GM23338 (cell line): ENCODE data around the gene RXRA. TPM values are rescaled to one million over a fixed set of nuclear protein-coding genes. Genes with fewer than 3 reads are reported as not detected.

ENCODE experiments used
- ATAC-seq: fragments of 200-7000 bp; cut with Tn5 transposase; 3 replicates; pipeline ENCODE4 v1.9.1; 2020
- DNase-seq: peaks from one replicate; pipeline ENCODE4 v3.0.0-alpha.2; 2015; ENCODE audit warnings: low spot score
- H2AFZ ChIP-seq: fragments of 200-600 bp; sonication (generic); 2 replicates; pipeline ENCODE4 v1.8.0; 2016; ENCODE audit warnings: antibody characterized with exemption, mild to moderate bottlenecking, moderate library complexity
- H3F3A ChIP-seq: fragments of 200-600 bp; sonication (generic); replicated peaks from 2 replicates; pipeline ENCODE4 v1.8.0; 2017; ENCODE audit warnings: antibody characterized with exemption, mixed run types, low read depth
- H3K27ac ChIP-seq: fragments of 200-600 bp; sonication (generic); 2 replicates; pipeline ENCODE4 v1.6.1; 2016; ENCODE audit warnings: low read depth
- H3K27me3 ChIP-seq: fragments of 200-600 bp; sonication (generic); 2 replicates; pipeline ENCODE4 v1.8.0; 2016; ENCODE audit warnings: mild to moderate bottlenecking, mixed run types, moderate library complexity; ENCODE audit not compliant: insufficient read depth
- H3K36me3 ChIP-seq: fragments of 200-600 bp; sonication (generic); 2 replicates; pipeline ENCODE4 v1.8.0; 2016; ENCODE audit warnings: mild to moderate bottlenecking; ENCODE audit not compliant: insufficient read depth
- H3K4me1 ChIP-seq: fragments of 200-600 bp; sonication (generic); 2 replicates; pipeline ENCODE4 v1.8.0; 2016; ENCODE audit warnings: mild to moderate bottlenecking, moderate library complexity; ENCODE audit not compliant: insufficient read depth
- H3K4me2 ChIP-seq: fragments of 200-600 bp; sonication (generic); 2 replicates; pipeline ENCODE4 v1.7.1; 2017; ENCODE audit warnings: mixed run types
- H3K4me3 ChIP-seq: fragments of 200-600 bp; sonication (generic); 2 replicates; pipeline ENCODE4 v1.6.1; 2016; ENCODE audit warnings: mixed run types
- H3K79me2 ChIP-seq: fragments of 200-600 bp; sonication (generic); replicated peaks from 2 replicates; pipeline ENCODE4 v1.8.0; 2017; ENCODE audit warnings: mild to moderate bottlenecking; ENCODE audit not compliant: insufficient read depth
- H3K9me2 ChIP-seq: fragments of 200-600 bp; sonication (generic); 2 replicates; pipeline ENCODE4 v1.8.0; 2017; ENCODE audit not compliant: insufficient read depth
- H4K20me1 ChIP-seq: fragments of 200-600 bp; sonication (generic); replicated peaks from 2 replicates; pipeline ENCODE4 v1.8.0; 2017; ENCODE audit warnings: mild to moderate bottlenecking; ENCODE audit not compliant: insufficient read depth
- H3K27ac Mint-ChIP-seq: 2 replicates; pipeline ENCODE4 v1.8.0; 2020; ENCODE audit warnings: inconsistent platforms, mild to moderate bottlenecking, moderate library complexity, mixed read lengths
- H3K27me3 Mint-ChIP-seq: 3 replicates; pipeline ENCODE4 v1.8.0; 2022; ENCODE audit warnings: low read depth, mild to moderate bottlenecking, moderate library complexity, mixed read lengths, inconsistent platforms; ENCODE audit not compliant: insufficient read depth, poor library complexity
- H3K36me3 Mint-ChIP-seq: 3 replicates; pipeline ENCODE4 v1.8.0; 2021; ENCODE audit warnings: low read depth, mild to moderate bottlenecking, inconsistent platforms, moderate library complexity, mixed read lengths
- H3K4me1 Mint-ChIP-seq: 3 replicates; pipeline ENCODE4 v1.8.0; 2020; ENCODE audit warnings: mild to moderate bottlenecking, inconsistent platforms, mixed read lengths
- H3K4me3 Mint-ChIP-seq: 3 replicates; pipeline ENCODE4 v1.8.0; 2021; ENCODE audit warnings: moderate library complexity, mild to moderate bottlenecking, inconsistent platforms, mixed read lengths
- H3K9me3 Mint-ChIP-seq: 3 replicates; pipeline ENCODE4 v1.8.0; 2020; ENCODE audit warnings: moderate library complexity, mild to moderate bottlenecking, inconsistent platforms, mixed read lengths
- CREB1 ChIP-seq: fragments of 250-450 bp; sonication (Bioruptor Pico); IDR thresholded peaks from 2 replicates; pipeline ENCODE4 v1.5.0; 2020; ENCODE audit warnings: low read depth, mild to moderate bottlenecking, moderate library complexity
- EZH2 ChIP-seq: fragments of 200-600 bp; sonication (generic); IDR thresholded peaks from one replicate; pipeline ENCODE4 v1.8.0; 2017; ENCODE audit warnings: antibody characterized with exemption, mild to moderate bottlenecking, low read depth; ENCODE audit not compliant: unreplicated experiment
- JUNB ChIP-seq: IDR thresholded peaks from one replicate; pipeline ENCODE4 v1.6.1; 2016; ENCODE audit warnings: antibody characterized with exemption; ENCODE audit not compliant: unreplicated experiment
- STAT1 ChIP-seq: IDR thresholded peaks from one replicate; pipeline ENCODE4 v1.6.1; 2016; ENCODE audit warnings: antibody characterized with exemption; ENCODE audit not compliant: unreplicated experiment
- ZNF114 ChIP-seq: fragments of 250-450 bp; sonication (Bioruptor Pico); IDR thresholded peaks from 2 replicates; pipeline ENCODE4 v1.5.0; 2020; ENCODE audit warnings: mild to moderate bottlenecking, moderate library complexity
- polyA plus RNA-seq: library from polyadenylated mRNA; unstranded; fragments of >200 nt; fragmentation: Nextera tagmentation; extraction: Ambion mirVana; gene quantifications from 2 replicates; pipeline ENCODE4 v1.2.1, GENCODE V29; 2016
- total RNA-seq: library from RNA; depleted of rRNA; stranded (reverse); fragments of >200 nt; shearing (Covaris generic); gene quantifications from 2 replicates; pipeline ENCODE4 v1.2.3, GENCODE V29; 2014
- TF ChIP-seq, protein P1 (sequence below), 2 experiments: fragments of 200-600 bp in 1 of 2; sonication (generic) in 1 of 2; conservative IDR thresholded peaks; 2 replicates each; pipeline versions ENCODE4 v1.5.1 to v1.6.1; 2016 to 2017; ENCODE audit warnings: antibody characterized with exemption in 2 of 2, low read depth in 2 of 2, mild to moderate bottlenecking in 2 of 2, moderate library complexity in 1 of 2
- TF ChIP-seq, protein P2 (sequence below): fragments of 250-450 bp; sonication (Bioruptor Pico); IDR thresholded peaks from 2 replicates; pipeline ENCODE4 v1.5.0; 2020; ENCODE audit warnings: mild to moderate bottlenecking, moderate library complexity
- TF ChIP-seq, protein P3 (sequence below): IDR thresholded peaks from one replicate; pipeline ENCODE4 v1.6.1; 2018; ENCODE audit warnings: antibody characterized with exemption; ENCODE audit not compliant: unreplicated experiment

Gene RXRA
- total and polyA plus RNA-seq, 2 experiments from 2014 or later: 4.9 to 17.9 TPM

DNA sequence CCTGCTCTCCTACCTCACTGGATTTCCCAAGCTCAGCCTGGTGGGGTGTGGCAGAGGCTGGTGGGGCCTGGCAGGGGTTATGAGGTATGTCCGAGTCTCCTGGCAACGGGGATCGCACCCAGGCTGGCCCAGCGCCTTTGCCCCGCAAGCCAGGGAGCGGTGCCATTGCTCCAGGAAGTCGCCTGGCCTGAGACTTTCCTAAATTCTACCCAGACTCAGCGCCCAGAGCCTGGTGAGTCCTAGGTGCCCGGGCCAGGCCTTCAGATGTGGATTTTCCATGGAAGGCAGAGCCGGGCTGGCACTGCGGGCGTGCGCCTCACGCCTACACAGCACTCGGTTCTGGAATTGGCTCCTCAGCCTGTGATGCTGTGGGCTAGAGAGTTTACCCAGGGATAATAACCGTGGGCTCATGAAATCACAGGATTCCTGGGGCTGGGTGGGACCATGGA, 159.9 kb downstream of the RXRA start:
- peaks cover 17% of the 10 kb centered on the region for H3K27me3 Mint-ChIP-seq
- no peaks in the 10 kb centered on the region; the same call in 2 of the 3 replicates for H3K4me1 Mint-ChIP-seq
- DNase-seq: no peak
- H3K4me3 Mint-ChIP-seq: no peak overlapping the region
- H4K20me1 ChIP-seq: no peaks in the 10 kb centered on the region
- H3K36me3 ChIP-seq: no peaks in the 10 kb centered on the region
- H3K27me3 ChIP-seq: no peaks in the 10 kb centered on the region
- H3K9me2 ChIP-seq: no peaks in the 10 kb centered on the region
- H3K4me3 ChIP-seq: no peak overlapping the region
- H3K27ac Mint-ChIP-seq: no peak overlapping the region
- no peak overlapping the region for H2AFZ ChIP-seq
- ATAC-seq: no peak
- no peaks in the 10 kb centered on the region for H3F3A ChIP-seq
- H3K27ac ChIP-seq: no peak overlapping the region
- no peak for TF ChIP-seq STAT1
- no peak for TF ChIP-seq JUNB
- TF ChIP-seq, protein P1, sequence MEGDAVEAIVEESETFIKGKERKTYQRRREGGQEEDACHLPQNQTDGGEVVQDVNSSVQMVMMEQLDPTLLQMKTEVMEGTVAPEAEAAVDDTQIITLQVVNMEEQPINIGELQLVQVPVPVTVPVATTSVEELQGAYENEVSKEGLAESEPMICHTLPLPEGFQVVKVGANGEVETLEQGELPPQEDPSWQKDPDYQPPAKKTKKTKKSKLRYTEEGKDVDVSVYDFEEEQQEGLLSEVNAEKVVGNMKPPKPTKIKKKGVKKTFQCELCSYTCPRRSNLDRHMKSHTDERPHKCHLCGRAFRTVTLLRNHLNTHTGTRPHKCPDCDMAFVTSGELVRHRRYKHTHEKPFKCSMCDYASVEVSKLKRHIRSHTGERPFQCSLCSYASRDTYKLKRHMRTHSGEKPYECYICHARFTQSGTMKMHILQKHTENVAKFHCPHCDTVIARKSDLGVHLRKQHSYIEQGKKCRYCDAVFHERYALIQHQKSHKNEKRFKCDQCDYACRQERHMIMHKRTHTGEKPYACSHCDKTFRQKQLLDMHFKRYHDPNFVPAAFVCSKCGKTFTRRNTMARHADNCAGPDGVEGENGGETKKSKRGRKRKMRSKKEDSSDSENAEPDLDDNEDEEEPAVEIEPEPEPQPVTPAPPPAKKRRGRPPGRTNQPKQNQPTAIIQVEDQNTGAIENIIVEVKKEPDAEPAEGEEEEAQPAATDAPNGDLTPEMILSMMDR (conservative IDR thresholded peaks at IDR 0.05; ENCODE audit: low read depth in 2 of 2): no peak
- TF ChIP-seq CREB1: no peak
- no peak for TF ChIP-seq EZH2
- no peak for TF ChIP-seq ZNF114 (CRISPR knock-in tag)
- no peaks in the 10 kb centered on the region for H3K79me2 ChIP-seq
- no peaks in the 10 kb centered on the region; the same call in 2 of the 3 replicates for H3K36me3 Mint-ChIP-seq
- H3K9me3 Mint-ChIP-seq: peaks cover 4% of the 10 kb centered on the region; the same call in 2 of the 3 replicates
- no peaks in the 10 kb centered on the region for H3K4me1 ChIP-seq
- no peak overlapping the region for H3K4me2 ChIP-seq

DNA sequence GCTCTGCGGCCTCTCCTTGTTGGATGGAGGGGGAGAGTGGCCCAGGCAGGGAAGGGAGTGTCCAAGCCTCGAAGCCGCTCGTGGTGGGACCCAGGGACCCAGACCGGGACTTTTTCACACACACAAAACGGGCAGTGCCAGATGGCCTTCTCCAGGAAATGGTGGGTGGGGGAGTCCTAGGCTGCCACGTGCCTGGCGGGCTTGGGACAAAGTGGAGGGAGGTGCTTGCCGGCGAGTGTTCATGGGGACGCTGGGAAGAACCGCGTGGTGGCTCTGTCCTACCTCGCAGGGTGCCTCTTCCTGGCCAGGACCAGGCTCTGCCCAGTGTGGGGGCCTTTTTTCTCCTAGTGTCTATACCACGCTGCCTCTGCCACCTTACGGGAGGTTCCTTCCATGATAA, 160.3 kb downstream of the RXRA start:
- no peak for DNase-seq
- Histone ChIP-seq H4K20me1 (no peaks in the 10 kb centered on the region), H3K9me2 (no peaks in the 10 kb centered on the region), H3K4me3 (no peak overlapping the region), H3K4me1 (no peaks in the 10 kb centered on the region), H3K4me2 (no peak overlapping the region), H3K79me2 (no peaks in the 10 kb centered on the region), H2AFZ (no peak overlapping the region), H3K36me3 (no peaks in the 10 kb centered on the region), H3K27ac (no peak overlapping the region), H3K27me3 (no peaks in the 10 kb centered on the region), H3F3A (no peaks in the 10 kb centered on the region)
- ATAC-seq: no peak
- H3K4me1 Mint-ChIP-seq: no peaks in the 10 kb centered on the region; the same call in 2 of the 3 replicates
- H3K27ac Mint-ChIP-seq: no peak overlapping the region
- H3K4me3 Mint-ChIP-seq: no peak overlapping the region
- no peaks in the 10 kb centered on the region; the same call in 2 of the 3 replicates for H3K36me3 Mint-ChIP-seq
- peaks cover 16% of the 10 kb centered on the region for H3K27me3 Mint-ChIP-seq
- H3K9me3 Mint-ChIP-seq: 0 out of 3 replicates have a peak, but pooled peaks cover 1% of the 10 kb centered on the region
- TF ChIP-seq, protein P2, sequence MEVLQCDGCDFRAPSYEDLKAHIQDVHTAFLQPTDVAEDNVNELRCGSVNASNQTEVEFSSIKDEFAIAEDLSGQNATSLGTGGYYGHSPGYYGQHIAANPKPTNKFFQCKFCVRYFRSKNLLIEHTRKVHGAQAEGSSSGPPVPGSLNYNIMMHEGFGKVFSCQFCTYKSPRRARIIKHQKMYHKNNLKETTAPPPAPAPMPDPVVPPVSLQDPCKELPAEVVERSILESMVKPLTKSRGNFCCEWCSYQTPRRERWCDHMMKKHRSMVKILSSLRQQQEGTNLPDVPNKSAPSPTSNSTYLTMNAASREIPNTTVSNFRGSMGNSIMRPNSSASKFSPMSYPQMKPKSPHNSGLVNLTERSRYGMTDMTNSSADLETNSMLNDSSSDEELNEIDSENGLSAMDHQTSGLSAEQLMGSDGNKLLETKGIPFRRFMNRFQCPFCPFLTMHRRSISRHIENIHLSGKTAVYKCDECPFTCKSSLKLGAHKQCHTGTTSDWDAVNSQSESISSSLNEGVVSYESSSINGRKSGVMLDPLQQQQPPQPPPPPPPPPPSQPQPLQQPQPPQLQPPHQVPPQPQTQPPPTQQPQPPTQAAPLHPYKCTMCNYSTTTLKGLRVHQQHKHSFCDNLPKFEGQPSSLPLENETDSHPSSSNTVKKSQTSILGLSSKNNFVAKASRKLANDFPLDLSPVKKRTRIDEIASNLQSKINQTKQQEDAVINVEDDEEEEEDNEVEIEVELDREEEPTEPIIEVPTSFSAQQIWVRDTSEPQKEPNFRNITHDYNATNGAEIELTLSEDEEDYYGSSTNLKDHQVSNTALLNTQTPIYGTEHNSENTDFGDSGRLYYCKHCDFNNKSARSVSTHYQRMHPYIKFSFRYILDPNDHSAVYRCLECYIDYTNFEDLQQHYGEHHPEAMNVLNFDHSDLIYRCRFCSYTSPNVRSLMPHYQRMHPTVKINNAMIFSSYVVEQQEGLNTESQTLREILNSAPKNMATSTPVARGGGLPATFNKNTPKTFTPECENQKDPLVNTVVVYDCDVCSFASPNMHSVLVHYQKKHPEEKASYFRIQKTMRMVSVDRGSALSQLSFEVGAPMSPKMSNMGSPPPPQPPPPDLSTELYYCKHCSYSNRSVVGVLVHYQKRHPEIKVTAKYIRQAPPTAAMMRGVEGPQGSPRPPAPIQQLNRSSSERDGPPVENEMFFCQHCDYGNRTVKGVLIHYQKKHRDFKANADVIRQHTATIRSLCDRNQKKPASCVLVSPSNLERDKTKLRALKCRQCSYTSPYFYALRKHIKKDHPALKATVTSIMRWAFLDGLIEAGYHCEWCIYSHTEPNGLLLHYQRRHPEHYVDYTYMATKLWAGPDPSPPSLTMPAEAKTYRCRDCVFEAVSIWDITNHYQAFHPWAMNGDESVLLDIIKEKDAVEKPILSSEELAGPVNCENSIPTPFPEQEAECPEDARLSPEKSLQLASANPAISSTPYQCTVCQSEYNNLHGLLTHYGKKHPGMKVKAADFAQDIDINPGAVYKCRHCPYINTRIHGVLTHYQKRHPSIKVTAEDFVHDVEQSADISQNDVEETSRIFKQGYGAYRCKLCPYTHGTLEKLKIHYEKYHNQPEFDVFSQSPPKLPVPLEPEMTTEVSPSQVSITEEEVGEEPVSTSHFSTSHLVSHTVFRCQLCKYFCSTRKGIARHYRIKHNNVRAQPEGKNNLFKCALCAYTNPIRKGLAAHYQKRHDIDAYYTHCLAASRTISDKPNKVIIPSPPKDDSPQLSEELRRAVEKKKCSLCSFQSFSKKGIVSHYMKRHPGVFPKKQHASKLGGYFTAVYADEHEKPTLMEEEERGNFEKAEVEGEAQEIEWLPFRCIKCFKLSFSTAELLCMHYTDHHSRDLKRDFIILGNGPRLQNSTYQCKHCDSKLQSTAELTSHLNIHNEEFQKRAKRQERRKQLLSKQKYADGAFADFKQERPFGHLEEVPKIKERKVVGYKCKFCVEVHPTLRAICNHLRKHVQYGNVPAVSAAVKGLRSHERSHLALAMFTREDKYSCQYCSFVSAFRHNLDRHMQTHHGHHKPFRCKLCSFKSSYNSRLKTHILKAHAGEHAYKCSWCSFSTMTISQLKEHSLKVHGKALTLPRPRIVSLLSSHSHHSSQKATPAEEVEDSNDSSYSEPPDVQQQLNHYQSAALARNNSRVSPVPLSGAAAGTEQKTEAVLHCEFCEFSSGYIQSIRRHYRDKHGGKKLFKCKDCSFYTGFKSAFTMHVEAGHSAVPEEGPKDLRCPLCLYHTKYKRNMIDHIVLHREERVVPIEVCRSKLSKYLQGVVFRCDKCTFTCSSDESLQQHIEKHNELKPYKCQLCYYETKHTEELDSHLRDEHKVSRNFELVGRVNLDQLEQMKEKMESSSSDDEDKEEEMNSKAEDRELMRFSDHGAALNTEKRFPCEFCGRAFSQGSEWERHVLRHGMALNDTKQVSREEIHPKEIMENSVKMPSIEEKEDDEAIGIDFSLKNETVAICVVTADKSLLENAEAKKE (CRISPR knock-in tag): no peak
- TF ChIP-seq, protein P3, sequence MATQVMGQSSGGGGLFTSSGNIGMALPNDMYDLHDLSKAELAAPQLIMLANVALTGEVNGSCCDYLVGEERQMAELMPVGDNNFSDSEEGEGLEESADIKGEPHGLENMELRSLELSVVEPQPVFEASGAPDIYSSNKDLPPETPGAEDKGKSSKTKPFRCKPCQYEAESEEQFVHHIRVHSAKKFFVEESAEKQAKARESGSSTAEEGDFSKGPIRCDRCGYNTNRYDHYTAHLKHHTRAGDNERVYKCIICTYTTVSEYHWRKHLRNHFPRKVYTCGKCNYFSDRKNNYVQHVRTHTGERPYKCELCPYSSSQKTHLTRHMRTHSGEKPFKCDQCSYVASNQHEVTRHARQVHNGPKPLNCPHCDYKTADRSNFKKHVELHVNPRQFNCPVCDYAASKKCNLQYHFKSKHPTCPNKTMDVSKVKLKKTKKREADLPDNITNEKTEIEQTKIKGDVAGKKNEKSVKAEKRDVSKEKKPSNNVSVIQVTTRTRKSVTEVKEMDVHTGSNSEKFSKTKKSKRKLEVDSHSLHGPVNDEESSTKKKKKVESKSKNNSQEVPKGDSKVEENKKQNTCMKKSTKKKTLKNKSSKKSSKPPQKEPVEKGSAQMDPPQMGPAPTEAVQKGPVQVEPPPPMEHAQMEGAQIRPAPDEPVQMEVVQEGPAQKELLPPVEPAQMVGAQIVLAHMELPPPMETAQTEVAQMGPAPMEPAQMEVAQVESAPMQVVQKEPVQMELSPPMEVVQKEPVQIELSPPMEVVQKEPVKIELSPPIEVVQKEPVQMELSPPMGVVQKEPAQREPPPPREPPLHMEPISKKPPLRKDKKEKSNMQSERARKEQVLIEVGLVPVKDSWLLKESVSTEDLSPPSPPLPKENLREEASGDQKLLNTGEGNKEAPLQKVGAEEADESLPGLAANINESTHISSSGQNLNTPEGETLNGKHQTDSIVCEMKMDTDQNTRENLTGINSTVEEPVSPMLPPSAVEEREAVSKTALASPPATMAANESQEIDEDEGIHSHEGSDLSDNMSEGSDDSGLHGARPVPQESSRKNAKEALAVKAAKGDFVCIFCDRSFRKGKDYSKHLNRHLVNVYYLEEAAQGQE: no peak
- TF ChIP-seq, protein P1 (conservative IDR thresholded peaks at IDR 0.05; ENCODE audit: low read depth in 2 of 2): no peak
